GM10847 (cell line): Measurements from ENCODE around the gene HMX3.

ENCODE experiments used
- POLR2A ChIP-seq: IDR thresholded peaks from 2 replicates; pipeline ENCODE4 v1.6.1; 2011; ENCODE audit not compliant: insufficient read length; ENCODE audit errors: extremely low read depth

Gene HMX3

DNA sequence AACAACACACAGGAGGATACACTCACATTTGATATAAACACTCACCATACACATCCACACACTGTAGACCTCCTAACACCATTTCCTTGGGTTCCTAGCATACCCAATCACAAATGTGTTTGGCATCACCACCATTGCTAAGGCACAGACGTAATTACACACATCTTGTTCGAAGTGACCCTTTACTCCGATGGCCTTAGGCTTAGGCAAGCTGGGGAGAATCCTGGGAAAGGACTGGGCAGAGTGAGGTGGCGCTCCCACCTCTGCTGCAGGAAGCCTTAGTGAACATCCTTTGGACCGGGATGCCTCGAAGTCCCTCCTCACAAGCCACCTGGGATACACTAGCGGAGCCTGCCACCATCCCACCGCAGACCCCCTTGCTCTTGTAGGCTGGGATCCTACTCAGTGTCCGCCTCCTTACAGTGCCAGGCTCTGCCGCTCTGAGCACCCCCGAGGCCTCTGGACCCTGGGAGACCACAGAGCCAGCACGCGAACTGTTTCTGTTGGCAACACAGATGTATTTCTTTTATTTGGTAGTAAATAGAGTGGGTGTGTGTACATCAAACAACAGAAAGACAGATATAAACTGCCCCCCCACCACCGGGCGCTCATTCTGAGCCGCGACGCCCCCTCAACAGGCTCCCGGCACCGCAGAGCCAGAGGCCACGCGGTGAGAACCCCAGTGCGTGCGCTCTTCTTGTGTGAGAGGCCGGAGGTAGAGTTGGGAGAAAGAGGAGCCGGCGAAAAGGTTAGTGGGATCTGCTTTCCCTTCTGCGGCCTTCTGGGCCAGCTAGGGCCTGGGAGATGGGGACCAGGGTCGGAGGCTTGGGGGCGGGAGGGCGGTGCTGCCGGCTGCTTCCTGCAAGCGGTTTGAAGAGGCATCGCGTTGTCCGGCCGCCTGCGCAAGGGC lies 6.3 kb downstream of the HMX3 start:
- TF ChIP-seq POLR2A, result no peak

DNA sequence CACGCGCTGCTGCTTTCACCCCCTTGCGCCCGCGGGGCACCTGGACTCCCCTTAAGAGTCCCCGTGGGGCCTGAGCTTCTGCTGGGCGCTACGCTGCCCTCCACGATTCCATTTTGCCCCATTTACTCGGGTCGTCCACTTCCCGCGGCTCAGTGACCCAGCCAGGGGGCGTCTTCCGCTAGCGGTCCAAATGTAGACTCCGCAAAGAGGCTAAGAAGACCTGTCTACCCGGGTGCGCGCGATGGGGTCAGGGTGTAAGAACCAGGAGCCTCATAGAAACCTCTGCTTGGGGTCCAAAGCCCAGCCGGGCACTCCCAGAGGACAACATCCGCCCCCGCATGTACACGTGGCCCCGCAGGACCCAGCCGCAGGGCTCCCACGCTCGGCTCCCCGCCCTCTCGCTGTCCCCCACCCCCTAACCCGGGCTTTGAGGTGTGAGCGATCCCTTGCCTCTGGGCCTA lies 7.0 kb downstream of the HMX3 start:
- TF ChIP-seq POLR2A, result no peak

DNA sequence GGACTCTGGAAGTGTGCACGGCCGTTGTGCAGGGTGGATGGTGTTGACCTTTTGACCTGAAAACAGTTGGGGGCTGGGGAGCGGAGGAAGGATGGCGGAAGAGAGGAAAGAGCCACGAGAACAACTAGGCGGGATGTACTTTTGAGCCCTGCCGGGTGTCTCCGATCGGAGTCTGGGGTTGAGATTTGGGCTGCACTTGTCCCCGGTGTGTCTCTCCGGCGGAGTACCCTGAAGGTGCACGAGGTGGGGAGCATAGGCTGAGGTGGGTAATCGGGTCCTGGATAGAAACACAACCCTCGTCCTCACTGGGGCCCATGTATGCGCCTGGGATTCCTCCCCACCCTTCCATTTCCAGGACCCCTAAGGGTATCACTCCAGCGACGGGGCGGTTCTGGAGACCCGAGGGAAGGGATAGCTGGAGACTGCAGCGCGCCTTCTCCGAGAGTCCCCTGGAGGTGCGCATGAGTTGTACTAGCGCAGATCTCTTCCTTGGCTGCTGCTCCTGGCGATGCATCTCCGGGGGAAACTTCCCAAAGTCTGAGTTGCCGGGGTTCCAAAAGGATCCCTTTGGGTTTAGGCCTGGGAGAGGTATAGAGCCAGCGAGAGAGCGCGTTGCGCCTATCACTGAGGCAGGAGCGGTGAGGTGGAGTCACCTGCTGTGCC lies 7.5 kb downstream of the HMX3 start:
- TF ChIP-seq POLR2A, result no peak

DNA sequence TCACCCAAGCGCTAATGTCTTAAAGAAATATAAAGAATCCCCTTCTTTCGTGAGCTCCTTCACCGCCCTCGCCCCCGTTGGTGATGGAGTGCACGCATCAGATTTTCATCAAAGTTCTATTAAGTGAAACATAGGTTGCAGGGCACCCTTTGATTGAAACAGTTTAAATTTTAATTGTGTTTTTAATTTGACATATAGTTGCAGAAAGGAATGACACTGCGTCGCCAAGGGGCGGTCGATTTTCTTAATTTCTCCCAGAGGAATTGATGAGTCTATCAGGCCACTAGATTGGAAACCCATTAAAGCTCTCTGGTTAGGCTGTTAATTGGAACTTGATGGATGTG lies 8.0 kb downstream of the HMX3 start:
- TF ChIP-seq POLR2A, result no peak

DNA sequence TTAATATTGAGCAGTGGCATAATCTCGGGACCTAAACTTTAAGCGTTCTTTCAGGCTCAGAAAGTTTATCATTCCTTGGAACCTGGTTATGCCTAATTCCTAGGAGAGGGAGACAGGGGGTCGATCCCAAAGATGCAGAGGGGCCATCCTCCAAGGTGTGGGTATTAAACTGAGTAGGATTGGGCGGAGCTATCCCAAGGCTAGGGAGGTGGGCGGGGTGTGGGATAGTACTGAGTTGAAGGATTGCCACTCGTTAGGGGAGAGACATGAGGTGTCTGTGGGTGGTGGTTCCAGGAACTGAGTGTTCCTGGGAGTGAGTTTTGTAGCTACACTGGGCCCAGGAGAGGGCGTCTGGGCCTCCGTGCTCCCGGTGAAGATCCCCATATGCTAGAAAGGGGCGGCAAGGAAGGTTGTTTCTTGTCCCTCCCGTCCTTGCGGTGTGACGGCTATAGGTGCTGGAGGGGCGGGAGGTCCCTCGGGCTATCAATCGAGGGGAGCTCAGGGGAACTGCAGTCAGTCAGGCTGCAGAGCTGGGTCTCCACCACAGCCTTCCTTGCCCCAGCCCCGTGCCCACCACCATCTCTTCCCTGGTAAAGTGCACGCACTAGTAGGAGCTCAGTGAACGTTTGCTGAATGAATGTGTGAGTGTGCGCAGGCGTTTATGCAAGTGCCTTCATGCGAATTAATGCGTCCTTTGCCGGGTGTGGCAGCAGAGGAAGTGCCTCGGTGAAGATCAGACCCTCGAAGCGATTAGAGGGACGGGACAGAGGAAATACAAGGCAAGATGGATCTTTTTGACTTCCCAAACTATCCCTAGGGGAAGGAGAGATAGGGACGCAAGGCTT lies 9.1 kb downstream of the HMX3 start:
- TF ChIP-seq POLR2A, result no peak

DNA sequence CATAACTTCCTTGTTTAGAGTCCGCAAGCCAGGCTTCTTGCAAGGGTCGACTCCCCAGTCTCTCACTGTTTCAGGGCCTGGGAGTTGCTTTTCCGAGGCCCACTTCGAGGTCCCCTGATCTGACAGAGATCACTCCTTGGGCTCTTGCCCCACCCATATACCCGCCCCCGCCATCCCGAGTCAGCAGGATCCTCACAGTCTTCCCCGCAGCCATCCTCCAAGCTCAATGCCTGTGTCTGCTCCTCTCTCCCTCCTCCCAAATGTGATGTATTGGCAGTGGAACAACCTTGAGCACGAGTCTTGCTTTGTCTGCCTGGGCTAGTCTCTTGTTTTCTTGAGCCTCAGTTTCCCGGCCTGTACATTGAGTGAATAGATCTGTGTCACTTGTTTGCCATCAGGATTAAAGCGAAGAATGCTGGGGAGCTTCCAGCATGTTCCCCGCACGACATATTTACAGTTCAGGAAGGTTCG lies 9.8 kb downstream of the HMX3 start:
- TF ChIP-seq POLR2A, result no peak

DNA sequence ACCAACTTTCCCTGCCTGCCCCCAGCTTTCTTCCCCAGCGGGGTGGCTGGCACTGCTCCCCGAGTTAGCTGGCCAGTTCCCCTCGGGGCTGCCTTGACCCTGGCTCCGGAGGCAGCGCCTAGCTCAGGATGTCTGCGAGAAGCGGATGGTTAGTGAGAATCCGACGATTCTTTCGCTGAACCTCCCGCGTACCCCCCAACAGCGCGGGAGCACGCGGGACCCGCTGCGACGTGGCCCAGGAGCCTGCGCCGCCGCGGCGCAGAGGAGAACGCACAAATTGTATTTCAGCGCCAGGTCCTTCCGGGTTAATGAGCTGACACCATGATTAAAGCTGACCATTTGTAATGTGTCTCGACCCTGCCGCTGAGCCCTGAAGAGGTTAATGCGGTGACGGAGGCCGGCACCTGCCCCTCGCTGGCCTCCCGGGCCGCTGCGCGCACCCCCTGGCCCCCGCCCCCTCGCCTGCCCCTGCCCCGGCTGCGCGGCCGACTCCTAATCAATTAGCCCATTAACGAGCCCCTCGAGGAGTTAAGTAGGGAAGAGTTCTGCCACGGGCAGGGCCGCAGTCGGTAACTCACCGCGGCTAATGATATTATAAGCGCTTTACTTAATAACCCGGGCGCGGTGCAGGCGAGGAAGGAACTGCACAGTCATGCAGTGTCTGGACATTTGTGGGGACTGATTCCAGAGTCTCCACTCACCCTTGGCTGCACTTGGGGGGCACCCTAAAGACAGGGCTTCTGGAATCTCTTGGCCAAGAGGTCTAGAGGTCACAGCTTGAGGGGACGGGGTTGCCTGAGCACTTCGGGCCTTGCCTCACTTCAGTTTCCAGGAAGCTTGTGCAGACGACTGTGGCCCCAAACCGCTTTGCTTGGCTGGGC lies 10.5 kb downstream of the HMX3 start:
- no peak for TF ChIP-seq POLR2A

DNA sequence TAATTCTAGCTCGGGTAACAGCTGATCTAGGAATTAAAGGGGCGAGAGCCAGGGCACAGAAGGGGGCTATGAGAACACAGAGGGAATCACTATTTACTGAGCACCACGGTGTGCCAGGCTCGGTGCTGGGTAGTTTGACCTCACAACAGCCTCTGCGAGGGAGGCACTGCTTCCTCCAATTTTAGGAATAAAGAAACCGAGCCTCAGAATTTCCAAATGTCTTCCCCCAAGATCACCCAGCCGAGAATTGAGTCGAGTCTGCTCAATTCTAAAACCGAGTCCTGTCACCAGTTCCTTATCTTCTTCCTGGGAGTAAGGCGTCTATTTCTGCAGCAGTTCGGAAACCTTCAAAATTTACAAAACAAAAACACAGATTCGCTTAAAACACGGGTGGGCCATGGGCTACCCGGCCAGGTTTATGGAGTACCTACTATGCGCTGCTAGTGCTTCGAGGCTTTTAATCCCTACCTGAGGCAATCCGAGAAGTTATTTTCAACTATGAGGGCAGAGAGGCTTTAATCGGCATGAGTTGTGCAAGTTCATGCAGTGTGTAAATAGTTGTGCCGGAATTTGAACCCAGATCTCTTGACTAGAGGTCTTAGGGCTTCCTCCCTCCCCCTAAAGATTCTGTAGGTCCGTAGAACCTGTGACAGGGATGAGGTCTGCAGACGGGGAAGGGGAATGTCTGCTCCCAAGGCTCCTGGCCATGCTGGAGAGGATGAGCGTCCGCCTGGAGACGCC lies 11.3 kb downstream of the HMX3 start:
- no peak for TF ChIP-seq POLR2A

DNA sequence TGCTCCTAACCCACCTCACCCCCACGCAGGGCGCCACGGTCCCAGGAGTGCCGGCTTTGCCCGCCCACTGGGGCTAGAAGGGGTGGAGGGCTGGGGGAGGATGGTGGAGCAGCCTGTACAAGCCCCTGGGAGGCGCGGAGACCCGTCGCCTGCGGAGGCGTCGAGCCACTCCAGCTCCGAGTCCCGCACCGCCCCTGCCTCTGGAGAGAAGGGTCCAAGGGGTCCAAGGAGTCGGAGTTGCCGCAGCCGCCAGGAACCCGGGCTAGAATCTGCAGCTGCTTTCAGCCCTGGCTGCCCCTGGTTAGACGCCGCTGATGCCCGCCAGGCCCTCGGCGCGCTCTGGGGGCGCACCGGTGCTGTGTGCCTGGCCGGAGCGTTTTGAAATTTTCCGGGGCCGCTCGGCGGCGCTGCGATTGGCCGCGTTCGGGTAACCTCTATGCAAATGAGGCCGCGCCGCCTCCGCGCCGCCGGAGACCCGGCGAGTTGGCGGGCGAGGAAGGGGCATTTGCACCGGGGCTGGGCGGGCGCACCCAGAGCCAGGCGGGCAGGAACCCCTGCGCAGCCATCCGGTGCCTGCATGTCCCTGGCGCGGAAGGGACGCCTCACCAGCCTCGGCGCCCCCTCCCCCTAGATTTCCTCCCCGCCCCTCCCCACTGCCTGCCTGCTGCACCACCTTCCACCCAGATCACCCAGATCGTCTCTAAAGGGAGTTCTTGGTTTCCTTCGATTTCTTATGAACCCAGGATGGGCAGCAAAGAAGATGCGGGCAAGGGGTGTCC lies 12.1 kb downstream of the HMX3 start, which contains the start of gene HMX2:
TSS of gene HMX2 (plus strand) at position 502 of the 779 bp plus-strand sequence. CDS start at position 745, 243 bp downstream.
- no peak for TF ChIP-seq POLR2A

DNA sequence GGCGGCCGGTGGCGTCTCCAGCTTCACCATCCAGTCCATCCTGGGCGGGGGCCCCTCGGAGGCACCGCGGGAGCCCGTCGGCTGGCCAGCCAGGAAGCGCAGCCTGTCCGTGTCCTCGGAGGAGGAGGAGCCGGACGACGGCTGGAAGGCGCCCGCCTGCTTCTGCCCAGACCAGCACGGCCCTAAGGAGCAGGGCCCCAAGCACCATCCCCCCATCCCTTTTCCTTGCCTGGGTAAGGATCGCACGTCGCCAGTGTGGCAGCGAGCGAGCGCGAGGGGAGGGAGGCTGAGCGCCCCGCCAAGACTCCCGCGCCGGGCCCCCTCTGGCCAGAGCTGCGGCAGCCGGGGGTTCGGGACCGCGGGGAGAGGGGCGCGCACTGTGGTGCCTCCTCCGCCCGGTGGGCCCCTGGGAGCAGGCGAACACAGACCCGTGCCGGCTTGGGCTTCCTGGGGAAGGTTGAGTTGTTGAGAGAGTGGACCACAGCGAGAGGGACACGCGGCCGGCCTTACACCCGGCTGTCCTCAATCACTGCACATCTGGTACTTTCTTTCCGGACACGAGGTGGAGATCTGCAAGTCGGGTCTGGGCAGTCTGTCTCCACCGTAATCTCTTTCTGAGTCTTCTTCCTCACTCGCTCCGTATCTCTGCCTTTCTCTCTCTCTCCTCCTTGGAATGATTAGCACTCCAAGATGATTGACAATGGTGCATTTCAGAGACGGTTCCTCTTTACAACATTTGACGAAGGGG lies 12.8 kb downstream of the HMX3 start:
- no peak for TF ChIP-seq POLR2A

DNA sequence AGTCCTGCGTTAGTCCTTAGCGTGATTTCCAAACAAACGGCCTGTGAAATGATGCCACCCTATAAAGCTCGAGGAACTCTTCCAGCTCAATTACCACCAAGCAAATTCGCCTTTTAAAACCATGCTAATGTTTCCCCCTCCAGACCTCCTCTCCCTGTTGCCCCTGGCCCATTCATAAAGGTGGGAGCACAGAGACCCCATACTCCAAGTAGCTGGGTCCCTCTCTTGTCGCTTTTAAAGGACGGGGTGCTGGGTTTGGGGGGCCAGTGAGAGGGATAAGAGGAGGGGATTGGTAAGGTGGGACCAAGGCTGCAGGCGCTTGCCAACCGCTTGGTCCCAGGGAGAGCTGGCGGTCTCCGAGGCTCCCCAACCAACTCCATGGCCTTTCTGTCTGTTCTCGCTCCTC lies 13.4 kb downstream of the HMX3 start:
- TF ChIP-seq POLR2A, result no peak

DNA sequence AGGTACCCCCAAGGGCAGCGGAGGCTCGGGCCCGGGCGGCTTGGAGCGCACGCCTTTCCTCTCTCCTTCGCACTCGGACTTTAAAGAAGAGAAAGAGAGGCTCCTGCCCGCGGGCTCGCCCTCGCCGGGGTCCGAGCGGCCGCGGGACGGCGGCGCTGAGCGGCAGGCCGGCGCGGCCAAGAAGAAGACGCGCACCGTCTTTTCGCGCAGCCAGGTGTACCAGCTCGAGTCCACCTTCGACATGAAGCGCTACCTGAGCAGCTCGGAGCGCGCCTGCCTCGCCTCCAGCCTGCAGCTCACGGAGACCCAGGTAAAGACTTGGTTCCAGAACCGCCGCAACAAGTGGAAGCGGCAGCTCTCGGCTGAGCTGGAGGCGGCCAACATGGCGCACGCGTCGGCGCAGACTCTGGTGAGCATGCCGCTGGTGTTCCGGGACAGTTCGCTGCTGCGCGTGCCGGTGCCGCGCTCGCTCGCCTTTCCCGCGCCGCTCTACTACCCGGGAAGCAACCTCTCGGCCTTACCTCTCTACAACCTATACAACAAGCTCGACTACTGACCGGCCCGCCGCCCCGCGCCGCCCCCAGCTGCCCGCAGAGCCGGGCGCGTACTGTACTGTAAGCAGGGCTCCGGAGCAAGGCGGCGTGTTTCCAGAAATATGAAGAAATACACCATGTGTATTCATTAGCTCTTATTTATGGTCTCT lies 13.9 kb downstream of the HMX3 start:
- no peak for TF ChIP-seq POLR2A
